T-cell (primary cell): ENCODE measurements around the gene SETDB1. TPM values are rescaled to one million over a fixed set of nuclear protein-coding genes. Genes with fewer than 3 reads are reported as not detected.

Experiments
- ATAC-seq, 4 experiments: fragments of 200-7000 bp in 3 of 4; fragments of 150-1000 bp in 1 of 4; cut with Tn5 transposase; replicated peaks in 1 of 4; 1 replicate in 3 of 4; 2 replicates in 1 of 4; pipeline ENCODE4 v1.10.0; 2021; ENCODE audit warnings: moderate library complexity in 3 of 4, mild to moderate bottlenecking in 2 of 4, moderate number of reproducible peaks in 1 of 4
- CTCF ChIA-PET, 2 donors: fragments of 300-600 bp; sonication (Branson Sonifier 250); formaldehyde crosslinking; loops; one replicate each; lab custom pipeline; 2022; ENCODE audit warnings: antibody characterized with exemption in 2 of 2; lab: Charles Lee
- POLR2A ChIA-PET, 2 donors: fragments of 300-600 bp; sonication (Branson Sonifier 250); formaldehyde crosslinking; loops; one replicate each; lab custom pipeline; 2022; ENCODE audit warnings: antibody characterized with exemption in 2 of 2; lab: Charles Lee
- DNase-seq, 35 experiments: peaks; one replicate each; pipeline versions ENCODE4 v3.0.0 to v3.0.0-alpha.2; 2013 to 2023
- H3K27ac ChIP-seq: one replicate; pipeline ENCODE4 v1.5.1; 2013; ENCODE audit warnings: low read length
- H3K27me3 ChIP-seq, 2 experiments: replicated peaks in 1 of 2; 1 replicate in 1 of 2; 2 replicates in 1 of 2; pipeline versions ENCODE4 v1.6.1 to v1.7.0; 2013; ENCODE audit warnings: low read length in 1 of 2, mixed read lengths in 1 of 2; ENCODE audit not compliant: control insufficient read depth in 2 of 2, insufficient read depth in 2 of 2; ENCODE audit errors: extremely low read depth in 1 of 2
- H3K36me3 ChIP-seq, 2 donors: 1 replicate in 1 of 2; 2 replicates in 1 of 2; pipeline versions ENCODE4 v1.6.1 to v1.7.0; 2013; ENCODE audit warnings: low read length in 1 of 2; ENCODE audit not compliant: control insufficient read depth in 2 of 2, insufficient read depth in 1 of 2; ENCODE audit errors: extremely low read depth in 1 of 2
- H3K4me1 ChIP-seq, 2 experiments: 1 replicate in 1 of 2; 2 replicates in 1 of 2; pipeline versions ENCODE4 v1.6.1 to v1.7.0; 2013; ENCODE audit warnings: low read length in 2 of 2, mixed read lengths in 1 of 2; ENCODE audit not compliant: insufficient read depth in 2 of 2, control insufficient read depth in 1 of 2; ENCODE audit errors: extremely low read depth in 1 of 2
- H3K4me3 ChIP-seq, 2 donors: 1 replicate in 1 of 2; 2 replicates in 1 of 2; pipeline versions ENCODE4 v1.5.1 to v1.7.0; 2013; ENCODE audit warnings: mild to moderate bottlenecking in 2 of 2, low read length in 1 of 2, moderate library complexity in 1 of 2; ENCODE audit not compliant: control insufficient read depth in 1 of 2; ENCODE audit errors: extremely low read depth in 1 of 2
- H3K9me3 ChIP-seq: 2 replicates; pipeline ENCODE4 v1.7.0; 2013
- H3K27ac Mint-ChIP-seq, 2 donors: one replicate each; pipeline ENCODE4 v1.8.0; 2020 to 2021; ENCODE audit warnings: mild to moderate bottlenecking in 2 of 2, mixed read lengths in 2 of 2
- H3K27me3 Mint-ChIP-seq, 2 donors: one replicate each; pipeline ENCODE4 v1.8.0; 2021 to 2022; ENCODE audit warnings: mixed read lengths in 2 of 2
- H3K36me3 Mint-ChIP-seq: one replicate; pipeline ENCODE4 v1.8.0; 2021; ENCODE audit warnings: mixed read lengths
- H3K4me1 Mint-ChIP-seq, 3 donors: one replicate each; pipeline ENCODE4 v1.8.0; 2020 to 2022; ENCODE audit warnings: mixed read lengths in 3 of 3, mild to moderate bottlenecking in 1 of 3
- H3K4me3 Mint-ChIP-seq, 3 donors: one replicate each; pipeline ENCODE4 v1.8.0; 2020 to 2022; ENCODE audit warnings: mild to moderate bottlenecking in 3 of 3, mixed read lengths in 3 of 3, moderate library complexity in 3 of 3
- H3K9me3 Mint-ChIP-seq, 3 donors: one replicate each; pipeline ENCODE4 v1.8.0; 2020 to 2022; ENCODE audit warnings: mixed read lengths in 3 of 3
- WGBS: methylation state at CpG from one replicate; pipeline ENCODE4 v1.1.5; 2013; ENCODE audit warnings: missing lambda C conversion rate; ENCODE audit not compliant: insufficient coverage; 5-methylcytosine and 5-hydroxymethylcytosine counted together
- total RNA-seq, 35 experiments: library from RNA in 6 of 35; stranded (reverse) in 6 of 35; fragments of 120-200 nt in 1 of 35; gene quantifications; one replicate each; pipeline versions ENCODE4 v1.2.1 to v1.2.4 and lab custom pipeline; 2013 to 2026

SETDB1 gene
- total RNA-seq, 5 donors from 2014 or later (not counting 1 experiment from before 2014, with no cell fraction given), result 44.5 to 72.6 (median 62.5) TPM

DNA sequence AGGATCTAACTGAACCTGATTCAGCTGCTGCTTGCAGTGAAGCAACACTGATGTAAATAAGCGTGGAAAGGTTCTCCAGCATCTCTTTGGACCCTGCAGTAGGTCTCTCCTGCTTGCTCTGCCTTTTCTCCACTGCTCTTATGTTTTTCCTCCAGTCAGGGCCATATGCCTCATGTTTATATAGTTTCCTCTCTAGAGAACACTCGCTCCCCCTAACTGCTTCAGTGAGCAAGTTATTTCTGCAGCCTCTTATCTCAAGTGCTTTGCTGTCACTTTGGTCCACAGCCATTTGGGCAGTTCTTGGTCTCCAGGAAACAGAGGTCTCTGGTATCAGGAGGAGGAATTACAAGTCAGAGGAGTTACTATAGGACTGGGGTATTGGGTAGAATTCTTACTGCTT lies 87.4 kb downstream of the SETDB1 start:
- Mint-ChIP-seq H3K4me3 (no peak overlapping the region), H3K27ac (peak overlapping the region in 1 of 2 donors; percentile 44), H3K9me3 (no peaks in the 10 kb centered on the region), H3K27me3 (no peaks in the 10 kb centered on the region), H3K4me1 (peaks cover 34 to 44% (median 41%) of the 10 kb centered on the region in 3 donors), H3K36me3 (peaks cover 13% of the 10 kb centered on the region)
- WGBS, result 70% methylated on average over 2 of the region's 2 CpGs
- Histone ChIP-seq H3K4me1 (peaks cover 23 to 34% of the 10 kb centered on the region in 2 experiments), H3K4me3 (no peak overlapping the region), H3K9me3 (no peaks in the 10 kb centered on the region), H3K36me3 (peaks cover 0 to 19% of the 10 kb centered on the region in 2 donors), H3K27me3 (no peaks in the 10 kb centered on the region), H3K27ac (no peak overlapping the region)
- POLR2A ChIA-PET, result no interaction called here
- ATAC-seq (no peak), DNase-seq (no peak)
- CTCF ChIA-PET, result interaction anchor here in 1 of 2 donors (0.6 kb wide), 1 partner anchor 86 kb away, joined by 3 read pairs; no protein-coding TSS in a partner anchor

Other genes with a start within 250 kb of the SETDB1 start
- gene GOLPH3L, start 229.2 kb upstream of the SETDB1 start, total RNA-seq, result 10 to 100 TPM; 10.2 to 23.7 (median 21.5) TPM
- under 1 TPM in 4 of 5 donors, not detected in 1; 0.28 to 0.55 (median 0.45) TPM for gene HORMAD1, start 205.5 kb upstream of the SETDB1 start, total RNA-seq
- gene CTSS, start 160.6 kb upstream of the SETDB1 start, total RNA-seq, result 10 to 100 TPM; 72.4 to 94.7 (median 92.9) TPM
- 10 to 100 TPM in 2 of 5 donors, 1 to 10 TPM in 3; 6.1 to 14.1 (median 7.3) TPM for gene CTSK, start 118.1 kb upstream of the SETDB1 start, total RNA-seq
- gene ARNT, start 49.8 kb upstream of the SETDB1 start, total RNA-seq, result 10 to 100 TPM; 37.3 to 38.7 (median 37.9) TPM
- not detected for gene CTXND2, start 39.2 kb upstream of the SETDB1 start, total RNA-seq
- gene CERS2, start 48.5 kb downstream of the SETDB1 start, total RNA-seq, result 100 to 1,000 TPM in 4 of 5 donors, 10 to 100 TPM in 1; 74.3 to 153 (median 135) TPM
- gene ANXA9, start 55.9 kb downstream of the SETDB1 start, total RNA-seq, result under 1 TPM in 2 of 5 donors, not detected in 3; 0.15 to 0.16 TPM
- gene MINDY1, start 80.5 kb downstream of the SETDB1 start, total RNA-seq, result 10 to 100 TPM; 15.3 to 26.8 (median 19.0) TPM
- gene PRUNE1, start 82.1 kb downstream of the SETDB1 start, total RNA-seq, result 10 to 100 TPM; 15.3 to 31.3 (median 24.9) TPM
- gene BNIPL, start 110.2 kb downstream of the SETDB1 start, total RNA-seq, result 1 to 10 TPM in 3 of 5 donors, under 1 TPM in 2; 0.54 to 2.6 (median 2.2) TPM
- 1 to 10 TPM in 4 of 5 donors, under 1 TPM in 1; 0.61 to 4.8 (median 3.3) TPM for gene C1orf56, start 121.4 kb downstream of the SETDB1 start, total RNA-seq
- gene CDC42SE1, start 133.3 kb downstream of the SETDB1 start, total RNA-seq, result 100 to 1,000 TPM; 419 to 475 (median 450) TPM
- 1 to 10 TPM; 3.6 to 4.9 (median 3.9) TPM for gene MLLT11, start 134.0 kb downstream of the SETDB1 start, total RNA-seq
- gene GABPB2, start 144.4 kb downstream of the SETDB1 start, total RNA-seq, result 10 to 100 TPM; 29.6 to 41.3 (median 32.5) TPM
- gene SEMA6C, start 220.3 kb downstream of the SETDB1 start, total RNA-seq, result 10 to 100 TPM in 1 of 5 donors, 1 to 10 TPM in 4; 2.5 to 11.5 (median 8.5) TPM
- 10 to 100 TPM in 3 of 5 donors, 1 to 10 TPM in 2; 3.7 to 41.2 (median 38.8) TPM for gene TNFAIP8L2, start 230.3 kb downstream of the SETDB1 start, total RNA-seq
- 1 to 10 TPM in 3 of 5 donors, under 1 TPM in 2; 0.68 to 3.2 (median 2.3) TPM for gene LYSMD1, start 239.5 kb downstream of the SETDB1 start, total RNA-seq
- 10 to 100 TPM; 35.4 to 60.4 (median 52.4) TPM for gene SCNM1, start 239.8 kb downstream of the SETDB1 start, total RNA-seq
- gene TMOD4, start 249.6 kb downstream of the SETDB1 start, total RNA-seq, result 1 to 10 TPM; 1.9 to 6.2 (median 5.3) TPM